Calu3 (cell line): ENCODE results near the gene ADH5. TPM values are rescaled to one million over a fixed set of nuclear protein-coding genes. Genes with fewer than 3 reads are reported as not detected.
"Not testable (repeated sequence)": the region's sequence is repeated elsewhere in the genome, so short reads cannot be mapped to it uniquely, and the experiment has no call there.

Experiments used
- BruUV-seq: library from RNA; stranded (reverse); fragments of 400-500 nt; replicated peaks from 2 replicates; lab custom pipeline; 2021; lab: Mats Ljungman, UMichigan
- CTCF ChIA-PET: fragments of 300-600 bp; sonication (Branson Sonifier 250); formaldehyde crosslinking; loops from one replicate; lab custom pipeline; 2022; ENCODE audit warnings: antibody characterized with exemption; lab: Charles Lee
- DNase-seq: peaks from one replicate; pipeline ENCODE4 v3.0.0; 2022
- H3K27ac Mint-ChIP-seq: one replicate; pipeline ENCODE4 v1.8.0; 2022; ENCODE audit warnings: mixed read lengths; ENCODE audit not compliant: unreplicated experiment
- H3K27me3 Mint-ChIP-seq: one replicate; pipeline ENCODE4 v1.8.0; 2022; ENCODE audit warnings: mixed read lengths; ENCODE audit not compliant: unreplicated experiment
- H3K36me3 Mint-ChIP-seq: one replicate; pipeline ENCODE4 v1.8.0; 2022; ENCODE audit warnings: mild to moderate bottlenecking, moderate library complexity, mixed read lengths; ENCODE audit not compliant: insufficient read depth, unreplicated experiment
- H3K4me1 Mint-ChIP-seq: one replicate; pipeline ENCODE4 v1.8.0; 2022; ENCODE audit warnings: mild to moderate bottlenecking, low read depth, mixed read lengths; ENCODE audit not compliant: unreplicated experiment
- H3K4me3 Mint-ChIP-seq: one replicate; pipeline ENCODE4 v1.8.0; 2022; ENCODE audit warnings: mild to moderate bottlenecking, low read depth, moderate library complexity, mixed read lengths; ENCODE audit not compliant: unreplicated experiment
- H3K9me3 Mint-ChIP-seq: one replicate; pipeline ENCODE4 v1.8.0; 2022; ENCODE audit warnings: low read depth, mixed read lengths; ENCODE audit not compliant: unreplicated experiment
- intact Hi-C: fragments of 100-400 bp; cut with micrococcal nuclease; formaldehyde crosslinking; loops from one replicate; pipeline ENCODE4 v1.10.0; 2022; ENCODE audit not compliant: unreplicated experiment
- total RNA-seq: library from RNA; stranded (reverse); gene quantifications from 2 replicates; pipeline ENCODE4 v1.2.3, GENCODE V29; 2022
- TF ChIP-seq, protein P1 (sequence below): fragments of 200-600 bp; IDR thresholded peaks from one replicate; pipeline ENCODE4 v1.8.0; 2022; ENCODE audit warnings: antibody characterized with exemption; ENCODE audit not compliant: unreplicated experiment

Gene ADH5
- total RNA-seq, 1 experiment from 2014 or later, result 88.8 TPM

DNA sequence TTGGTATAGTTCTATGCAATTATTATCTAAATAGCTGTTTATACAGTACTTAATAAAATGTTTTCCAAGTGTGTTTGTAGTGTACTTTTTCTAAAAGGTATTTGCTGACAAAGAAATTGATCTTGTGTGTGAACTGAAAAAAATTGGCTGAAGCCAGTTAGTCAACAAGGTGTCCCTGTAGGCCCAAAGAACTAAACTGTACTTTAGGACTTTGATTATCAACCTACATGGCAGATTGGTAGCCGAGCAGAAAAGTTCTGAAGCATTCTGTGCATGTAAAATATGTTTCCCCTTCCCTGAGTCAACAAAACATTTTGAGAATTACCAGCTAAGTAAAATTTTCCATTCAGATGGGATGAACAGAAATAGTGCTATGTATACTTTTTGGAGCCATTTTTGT is 21.0 kb downstream of the ADH5 start:
- Mint-ChIP-seq H3K4me3 (no peak overlapping the region), H3K36me3 (peaks cover 12% of the 10 kb centered on the region), H3K9me3 (no peaks in the 10 kb centered on the region), H3K27ac (no peak overlapping the region), H3K4me1 (no peaks in the 10 kb centered on the region), H3K27me3 (no peaks in the 10 kb centered on the region)
- intact Hi-C loops, result no loop called here
- CTCF ChIA-PET, result no interaction called here
- TF ChIP-seq, protein P1, sequence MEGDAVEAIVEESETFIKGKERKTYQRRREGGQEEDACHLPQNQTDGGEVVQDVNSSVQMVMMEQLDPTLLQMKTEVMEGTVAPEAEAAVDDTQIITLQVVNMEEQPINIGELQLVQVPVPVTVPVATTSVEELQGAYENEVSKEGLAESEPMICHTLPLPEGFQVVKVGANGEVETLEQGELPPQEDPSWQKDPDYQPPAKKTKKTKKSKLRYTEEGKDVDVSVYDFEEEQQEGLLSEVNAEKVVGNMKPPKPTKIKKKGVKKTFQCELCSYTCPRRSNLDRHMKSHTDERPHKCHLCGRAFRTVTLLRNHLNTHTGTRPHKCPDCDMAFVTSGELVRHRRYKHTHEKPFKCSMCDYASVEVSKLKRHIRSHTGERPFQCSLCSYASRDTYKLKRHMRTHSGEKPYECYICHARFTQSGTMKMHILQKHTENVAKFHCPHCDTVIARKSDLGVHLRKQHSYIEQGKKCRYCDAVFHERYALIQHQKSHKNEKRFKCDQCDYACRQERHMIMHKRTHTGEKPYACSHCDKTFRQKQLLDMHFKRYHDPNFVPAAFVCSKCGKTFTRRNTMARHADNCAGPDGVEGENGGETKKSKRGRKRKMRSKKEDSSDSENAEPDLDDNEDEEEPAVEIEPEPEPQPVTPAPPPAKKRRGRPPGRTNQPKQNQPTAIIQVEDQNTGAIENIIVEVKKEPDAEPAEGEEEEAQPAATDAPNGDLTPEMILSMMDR, result no peak
- no peak for DNase-seq
- BruUV-seq, result no TSS peak

DNA sequence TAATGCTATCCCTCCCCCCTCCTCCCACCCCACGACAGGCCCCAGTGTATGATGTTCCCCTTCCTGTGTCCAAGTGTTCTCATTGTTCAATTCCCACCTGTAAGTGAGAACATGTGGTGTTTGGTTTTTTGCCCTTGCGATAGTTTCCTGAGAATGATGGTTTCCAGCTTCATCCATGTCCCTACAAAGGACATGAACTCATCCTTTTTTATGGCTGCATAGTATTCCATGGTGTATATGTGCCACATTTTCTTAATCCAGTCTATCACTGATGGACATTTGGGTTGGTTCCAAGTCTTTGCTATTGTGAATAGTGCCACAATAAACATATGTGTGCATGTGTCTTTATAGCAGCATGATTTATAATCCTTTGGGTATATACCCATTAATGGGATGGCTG is 23.1 kb downstream of the ADH5 start:
- CTCF ChIA-PET, result interaction anchor here (0.5 kb wide), 1 partner anchor 11 kb away, joined by 3 read pairs; no protein-coding TSS in a partner anchor
- H3K36me3 Mint-ChIP-seq, result peaks cover 10% of the 10 kb centered on the region
- H3K4me1 Mint-ChIP-seq, DNase-seq, H3K9me3 Mint-ChIP-seq, H3K4me3 Mint-ChIP-seq, H3K27me3 Mint-ChIP-seq, BruUV-seq, H3K27ac Mint-ChIP-seq, intact Hi-C loops: not testable (repeated sequence)

DNA sequence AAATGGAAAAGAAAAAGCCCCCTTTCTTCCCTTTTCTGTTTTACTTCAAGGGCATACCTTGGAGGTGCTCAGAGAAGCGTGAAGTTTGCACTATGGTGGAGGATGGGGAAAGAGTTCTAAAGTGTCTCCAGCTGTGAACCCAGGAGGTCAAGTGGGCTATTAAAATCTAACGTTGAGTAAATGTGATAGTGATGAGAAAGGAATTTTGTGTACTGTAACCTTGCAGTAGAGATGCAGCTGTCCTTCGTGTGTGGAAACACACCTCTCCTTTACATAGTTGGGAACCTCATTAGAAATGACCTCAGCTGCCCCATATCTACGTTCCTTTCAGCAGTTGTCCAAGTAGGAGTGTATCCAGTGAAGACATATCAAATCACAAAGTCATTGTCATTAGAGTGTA is 26.5 kb downstream of the ADH5 start:
- Mint-ChIP-seq H3K36me3 (peaks cover 25% of the 10 kb centered on the region), H3K4me3 (no peak overlapping the region)
- BruUV-seq, result TSS peak; percentile 66

GRCh38 chr4:99061048-99061700 is 27.4 kb downstream of the ADH5 start:
- Mint-ChIP-seq H3K4me3 (no peak overlapping the region), H3K9me3 (no peaks in the 10 kb centered on the region), H3K4me1 (peaks cover 14% of the 10 kb centered on the region), H3K27ac (no peak overlapping the region), H3K36me3 (peaks cover 31% of the 10 kb centered on the region), H3K27me3 (no peaks in the 10 kb centered on the region)
- CTCF ChIA-PET, result no interaction called here
- intact Hi-C loops, result no loop called here
- no peak for DNase-seq
- BruUV-seq, result no TSS peak
- TF ChIP-seq, protein P1, result no peak

More for the DNA sequence above, 26.5 kb downstream of the ADH5 start:
- Mint-ChIP-seq H3K27me3 (no peaks in the 10 kb centered on the region), H3K9me3 (no peaks in the 10 kb centered on the region), H3K27ac (no peak overlapping the region), H3K4me1 (peaks cover 13% of the 10 kb centered on the region)
- intact Hi-C loops, result no loop called here
- CTCF ChIA-PET, result no interaction called here
- TF ChIP-seq, protein P1, result no peak
- no peak for DNase-seq

DNA sequence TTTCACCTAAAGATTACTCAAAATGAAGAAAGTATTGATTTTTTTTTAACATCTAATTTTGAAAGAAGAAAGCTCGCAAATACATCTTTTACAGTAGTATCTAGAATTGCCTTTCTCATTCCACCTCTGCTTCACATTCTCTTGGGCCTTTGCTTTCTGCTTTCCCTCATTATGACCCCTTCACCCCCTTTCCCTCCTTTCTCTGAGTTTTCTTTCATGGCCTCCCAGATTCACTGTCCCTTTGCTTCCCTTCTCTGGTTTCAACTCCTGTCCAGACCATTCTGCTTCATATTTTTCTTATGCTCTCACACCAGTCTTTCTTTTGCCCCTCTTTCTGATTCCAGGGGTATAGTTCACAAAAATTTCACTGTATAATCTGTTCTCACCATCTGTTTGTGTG is 29.0 kb downstream of the ADH5 start:
- BruUV-seq, result no TSS peak
- H3K4me1 Mint-ChIP-seq, result peaks cover 21% of the 10 kb centered on the region

More for the DNA sequence above, 29.0 kb downstream of the ADH5 start:
- Mint-ChIP-seq H3K27ac (peak overlapping the region; percentile 14), H3K36me3 (peaks cover 31% of the 10 kb centered on the region), H3K27me3 (no peaks in the 10 kb centered on the region), H3K9me3 (no peaks in the 10 kb centered on the region), H3K4me3 (peak overlapping the region; percentile 35)
- intact Hi-C loops, result loop anchor here (5.0 to 10.0 kb wide), 2 partner anchors 122 to 915 kb away; partner anchors contain the start of gene STPG2
- CTCF ChIA-PET, result interaction anchor here (1.6 kb wide), 1 partner anchor 65 kb away, joined by 5 read pairs; the partner anchor contains the start of gene METAP1
- DNase-seq, result no peak
- TF ChIP-seq, protein P1, result no peak
